NCI-H748 treated with DMSO at 0.1 percent for 48 hours (cell line): Measurements from ENCODE around the gene OR4C13.
"Not testable (repeated sequence)": the region's sequence is repeated elsewhere in the genome, so short reads cannot be mapped to it uniquely, and the experiment has no call there.

Experiments
- DNase-seq: peaks from one replicate; lab custom pipeline; 2025; lab: John Stamatoyannopoulos, UW

Gene OR4C13

DNA sequence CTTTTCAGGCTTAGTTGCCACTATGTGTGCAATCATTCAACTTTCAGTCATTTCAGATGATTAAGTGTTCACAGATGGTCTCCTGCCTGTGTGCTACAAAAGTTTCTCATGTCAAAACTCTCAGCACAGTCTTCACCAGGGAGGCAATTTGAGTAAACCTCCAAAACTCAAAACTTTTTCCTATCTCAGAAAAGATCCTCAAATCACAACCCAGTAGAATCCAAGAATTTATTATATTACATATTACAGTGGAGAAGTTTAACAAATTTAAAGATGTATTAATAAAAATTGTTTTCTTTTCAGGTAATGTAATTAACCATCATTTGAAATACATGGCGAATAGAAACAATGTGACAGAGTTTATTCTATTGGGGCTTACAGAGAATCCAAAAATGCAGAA is at the start of gene OR4C13:
OR4C13 (plus strand) TSS at position 301 of the 400 bp plus-strand sequence; CDS start at position 333, 32 bp downstream.
- no peak for DNase-seq

DNA sequence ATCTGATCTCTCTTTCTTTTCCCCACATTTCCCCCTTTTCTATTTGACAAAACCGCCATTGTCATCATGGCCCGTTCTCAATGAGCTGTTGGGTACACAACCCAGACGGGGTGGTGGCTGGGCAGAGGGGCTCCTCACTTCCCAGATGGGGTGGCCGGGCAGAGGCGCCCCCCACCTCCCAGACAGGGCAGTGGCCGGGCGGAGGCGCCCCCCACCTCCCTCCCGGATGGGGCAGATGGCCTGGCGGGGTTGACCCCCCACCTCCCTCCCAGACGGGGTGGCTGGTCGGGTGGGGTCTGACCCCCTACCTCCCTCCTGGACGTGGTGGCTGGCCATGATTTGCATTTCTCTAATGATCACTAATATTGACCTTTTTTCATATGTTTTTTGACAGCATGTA is 40.7 kb upstream of the OR4C13 start:
- not testable (repeated sequence) for DNase-seq

DNA sequence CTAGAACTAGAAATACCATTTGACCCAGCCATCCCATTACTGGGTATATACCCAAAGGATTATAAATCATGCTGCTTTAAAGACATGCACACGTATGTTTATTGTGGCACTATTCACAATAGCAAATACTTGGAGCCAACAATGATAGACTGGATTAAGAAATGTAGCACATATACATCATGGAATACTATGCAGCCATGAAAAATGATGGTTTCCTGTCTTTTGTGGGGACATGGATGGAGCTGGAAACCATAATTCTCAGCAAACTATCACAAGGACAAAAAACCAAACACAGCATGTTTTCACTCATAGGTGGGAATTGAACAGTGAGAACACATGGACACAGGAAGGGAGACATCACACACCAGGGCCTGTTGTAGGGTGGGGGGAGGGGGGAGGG is 3.5 kb upstream of the OR4C13 start:
- DNase-seq = not testable (repeated sequence)

DNA sequence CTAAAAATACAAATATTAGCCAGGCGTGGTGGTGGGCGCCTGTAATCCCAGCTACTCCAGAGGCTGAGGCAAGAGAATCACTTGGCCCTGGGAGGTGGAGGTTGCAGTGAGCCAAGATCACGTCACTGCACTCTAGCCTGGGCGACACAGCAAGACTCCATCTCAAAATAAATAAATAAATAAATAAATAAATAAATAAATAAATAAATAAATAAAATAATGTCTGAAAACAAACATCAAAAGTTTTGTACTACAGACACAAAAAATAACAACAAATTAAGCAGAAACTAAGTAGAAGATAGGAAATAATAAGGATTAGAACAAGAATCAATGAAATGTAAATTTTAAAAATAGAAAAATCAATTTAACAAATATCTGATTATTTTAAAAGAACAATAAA is 21.2 kb downstream of the OR4C13 start:
- DNase-seq = not testable (repeated sequence)

DNA sequence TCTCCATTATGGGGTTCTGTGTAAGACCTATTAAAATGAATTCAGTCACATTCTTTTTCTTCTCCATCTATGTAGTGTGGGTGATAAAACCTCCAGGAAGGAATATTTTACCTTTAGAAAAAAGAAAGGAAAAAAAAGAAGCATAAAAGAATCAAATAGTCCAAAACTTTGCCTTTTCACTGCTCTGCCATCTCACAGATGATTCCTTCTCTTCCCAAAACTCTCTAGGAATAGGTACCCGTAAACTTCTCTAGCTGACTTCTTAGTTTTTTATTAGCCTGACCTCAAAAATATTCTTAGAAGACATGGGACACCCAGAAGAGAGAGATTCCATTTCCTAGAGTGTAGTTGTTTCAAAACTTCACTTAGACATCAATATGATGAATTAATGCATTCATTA is 30.2 kb downstream of the OR4C13 start, which contains the start of gene OR4C12:
OR4C12 (minus strand) TSS at position 101 of the 400 bp plus-strand sequence; CDS start at position 67, 34 bp downstream.
- DNase-seq = not testable (repeated sequence)

DNA sequence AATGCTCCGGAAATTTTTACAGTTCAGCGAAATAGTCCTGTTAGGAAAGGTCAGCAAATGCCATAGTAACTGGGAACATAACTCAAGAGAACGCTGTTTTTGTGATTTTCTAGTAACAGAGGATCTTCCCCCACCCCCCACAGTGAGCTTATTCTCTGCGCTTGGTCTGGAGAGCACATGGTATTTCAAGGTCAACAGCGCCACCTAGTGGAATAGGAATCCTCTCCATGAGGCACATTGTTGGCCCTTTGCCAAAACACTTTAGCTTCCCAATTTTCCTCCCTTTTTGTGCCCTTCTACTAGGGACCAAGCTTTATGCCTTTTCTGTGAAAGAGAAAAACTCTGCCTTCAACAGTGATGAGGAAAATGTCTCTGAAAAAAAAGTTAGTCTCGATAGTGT is 43.4 kb downstream of the OR4C13 start:
- peak; percentile 58 for DNase-seq
